Liver (tissue), 9 donors: ENCODE data around the gene TMEM165. TPM values are rescaled to one million over a fixed set of nuclear protein-coding genes. Genes with fewer than 3 reads are reported as not detected.

Experiments
- DNase-seq: peaks from one replicate; pipeline ENCODE4 v3.0.0-alpha.2; 2017; ENCODE audit warnings: low spot score
- H3K27ac ChIP-seq, 2 donors: one replicate each; pipeline ENCODE4 v1.7.0; 2013; ENCODE audit warnings: inconsistent platforms in 2 of 2, low read length in 2 of 2, control low read depth in 1 of 2, low read depth in 1 of 2, mild to moderate bottlenecking in 1 of 2
- H3K27me3 ChIP-seq, 4 donors: one replicate each; pipeline versions ENCODE4 v1.6.1 to v1.7.0; 2013; ENCODE audit warnings: low read length in 3 of 4, inconsistent platforms in 1 of 4, mild to moderate bottlenecking in 1 of 4, moderate library complexity in 1 of 4; ENCODE audit not compliant: control insufficient read depth in 4 of 4, insufficient read depth in 4 of 4
- H3K36me3 ChIP-seq, 4 donors: one replicate each; pipeline versions ENCODE4 v1.6.1 to v1.7.0; 2013; ENCODE audit warnings: low read length in 3 of 4, mild to moderate bottlenecking in 3 of 4, low read depth in 1 of 4, moderate library complexity in 1 of 4; ENCODE audit not compliant: control insufficient read depth in 4 of 4, insufficient read depth in 3 of 4
- H3K4me1 ChIP-seq, 4 donors: one replicate each; pipeline versions ENCODE4 v1.6.1 to v1.7.0; 2013; ENCODE audit warnings: low read length in 3 of 4, mild to moderate bottlenecking in 3 of 4, moderate library complexity in 1 of 4; ENCODE audit not compliant: control insufficient read depth in 4 of 4, insufficient read depth in 4 of 4
- H3K4me3 ChIP-seq, 3 donors: one replicate each; pipeline versions ENCODE4 v1.6.1 to v1.7.0; 2013; ENCODE audit warnings: low read length in 3 of 3, control low read depth in 1 of 3, low read depth in 1 of 3, mild to moderate bottlenecking in 1 of 3
- H3K9ac ChIP-seq, 2 donors: one replicate each; pipeline ENCODE4 v1.7.0; 2013; ENCODE audit warnings: low read length in 2 of 2, mild to moderate bottlenecking in 2 of 2, moderate library complexity in 2 of 2, control low read depth in 1 of 2, low read depth in 1 of 2
- H3K9me3 ChIP-seq, 4 donors: one replicate each; pipeline versions ENCODE4 v1.6.1 to v1.7.0; 2013; ENCODE audit warnings: low read length in 3 of 4; ENCODE audit not compliant: control insufficient read depth in 4 of 4
- EGR1 ChIP-seq, 2 donors: IDR thresholded peaks; 2 replicates each; pipeline ENCODE4 v1.6.1; 2016 to 2018; ENCODE audit warnings: antibody characterized with exemption in 2 of 2, low read depth in 2 of 2
- FOXA1 ChIP-seq: IDR thresholded peaks from 2 replicates; pipeline ENCODE4 v1.6.1; 2016; ENCODE audit warnings: antibody characterized with exemption
- FOXA2 ChIP-seq: IDR thresholded peaks from 2 replicates; pipeline ENCODE4 v1.6.1; 2016; ENCODE audit warnings: antibody characterized with exemption
- GABPA ChIP-seq, 2 donors: IDR thresholded peaks in 1 of 2; conservative IDR thresholded peaks in 1 of 2; 2 replicates each; pipeline ENCODE4 v1.6.1; 2016; ENCODE audit warnings: antibody characterized with exemption in 2 of 2, mild to moderate bottlenecking in 1 of 2, moderate library complexity in 1 of 2
- HNF4A ChIP-seq, 2 donors: conservative IDR thresholded peaks; 2 replicates each; pipeline ENCODE4 v1.6.1; 2016; ENCODE audit warnings: antibody characterized with exemption in 2 of 2, mild to moderate bottlenecking in 2 of 2
- HNF4G ChIP-seq: IDR thresholded peaks from 2 replicates; pipeline ENCODE4 v1.6.1; 2016; ENCODE audit warnings: antibody characterized with exemption
- JUND ChIP-seq, 2 donors: IDR thresholded peaks; 2 replicates each; pipeline ENCODE4 v1.6.1; 2016; ENCODE audit warnings: antibody characterized with exemption in 2 of 2
- NR2F2 ChIP-seq: IDR thresholded peaks from 2 replicates; pipeline ENCODE4 v1.6.1; 2016; ENCODE audit warnings: antibody characterized with exemption
- REST ChIP-seq: IDR thresholded peaks from 2 replicates; pipeline ENCODE4 v1.6.1; 2016; ENCODE audit warnings: antibody characterized with exemption, mild to moderate bottlenecking
- SP1 ChIP-seq: IDR thresholded peaks from 2 replicates; pipeline ENCODE4 v1.6.1; 2018; ENCODE audit warnings: antibody characterized with exemption, mild to moderate bottlenecking
- TAF1 ChIP-seq: conservative IDR thresholded peaks from 2 replicates; pipeline ENCODE4 v1.6.1; 2016; ENCODE audit warnings: antibody characterized with exemption, mild to moderate bottlenecking
- YY1 ChIP-seq: IDR thresholded peaks from 2 replicates; pipeline ENCODE4 v1.6.1; 2016; ENCODE audit warnings: antibody characterized with exemption, mild to moderate bottlenecking
- WGBS: extraction: QIAGEN DNeasy Blood & Tissue Kit; methylation state at CpG from one replicate; pipeline ENCODE4 v1.1.7; 2013; 5-methylcytosine and 5-hydroxymethylcytosine counted together
- polyA plus RNA-seq, 2 donors: library from polyadenylated mRNA; stranded (reverse) in 1 of 2; unstranded in 1 of 2; fragments of 200-250 nt in 1 of 2; fragments of >200 nt in 1 of 2; fragmentation: Nextera tagmentation in 1 of 2; extraction: Ambion mirVana in 1 of 2; gene quantifications; one replicate each; pipeline versions ENCODE4 v1.2.1 to v1.2.3, GENCODE V29; 2013 to 2015
- total RNA-seq, 2 donors: library from RNA; depleted of rRNA; stranded (reverse); fragments of >200 nt; gene quantifications; one replicate each; pipeline ENCODE4 v1.2.3, GENCODE V29; 2014
- TF ChIP-seq, protein P1 (sequence below): IDR thresholded peaks from 2 replicates; pipeline ENCODE4 v1.6.1; 2016; ENCODE audit warnings: antibody characterized with exemption
- donor health status: healthy.
- donor health status: healthy.
- donor health status: healthy.
- donor health status: healthy.
- donor health status: healthy.

Gene TMEM165
- total and polyA plus RNA-seq, 4 donors: 16.4 to 42.1 (median 29.1) TPM

DNA sequence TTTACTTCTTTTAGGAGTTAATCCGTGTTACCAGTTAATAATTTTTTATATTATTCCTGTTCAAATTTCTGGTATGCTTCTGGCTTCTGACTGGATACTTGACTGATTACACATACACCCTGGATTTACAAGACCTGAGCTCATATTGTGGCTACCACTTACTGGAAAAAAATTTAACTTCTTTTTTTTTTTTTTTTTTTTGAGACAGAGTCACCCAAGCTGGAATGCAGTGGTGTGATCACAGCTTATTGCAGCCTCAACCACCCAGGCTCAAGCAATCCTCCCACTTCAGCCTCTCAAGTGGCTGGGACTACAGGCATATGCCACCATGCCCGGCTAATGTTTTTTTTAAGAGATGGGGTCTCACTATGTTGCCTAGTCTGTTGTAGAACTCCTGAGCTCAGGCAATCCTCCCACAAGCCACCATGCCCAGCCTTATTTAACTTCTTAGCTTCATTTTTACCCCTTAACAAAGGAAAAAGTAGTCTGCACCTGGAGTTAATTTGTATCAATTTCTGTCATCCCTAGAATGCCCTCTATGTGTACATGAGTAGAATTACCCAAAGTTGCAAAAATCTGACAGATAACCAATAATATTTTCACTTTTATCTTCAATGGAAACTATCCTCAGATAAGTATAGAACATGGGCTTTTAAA is 50.3 kb downstream of the TMEM165 start:
- Histone ChIP-seq H3K27ac (no peak overlapping the region), H3K4me3 (no peak overlapping the region), H3K36me3 (peaks cover 4 to 51% (median 23%) of the 10 kb centered on the region in 4 donors), H3K4me1 (no peaks in the 10 kb centered on the region), H3K9ac (no peak overlapping the region), H3K9me3 (no peaks in the 10 kb centered on the region), H3K27me3 (no peaks in the 10 kb centered on the region)
- DNase-seq: no peak
- TF ChIP-seq SP1 (no peak), EGR1 (IDR thresholded peaks at IDR 0.05; ENCODE audit: low read depth in 2 of 2) (no peak), YY1 (no peak), HNF4A (conservative IDR thresholded peaks at IDR 0.05) (no peak), FOXA2 (no peak)
- WGBS: 96% methylated on average over 2 of the region's 2 CpGs

DNA sequence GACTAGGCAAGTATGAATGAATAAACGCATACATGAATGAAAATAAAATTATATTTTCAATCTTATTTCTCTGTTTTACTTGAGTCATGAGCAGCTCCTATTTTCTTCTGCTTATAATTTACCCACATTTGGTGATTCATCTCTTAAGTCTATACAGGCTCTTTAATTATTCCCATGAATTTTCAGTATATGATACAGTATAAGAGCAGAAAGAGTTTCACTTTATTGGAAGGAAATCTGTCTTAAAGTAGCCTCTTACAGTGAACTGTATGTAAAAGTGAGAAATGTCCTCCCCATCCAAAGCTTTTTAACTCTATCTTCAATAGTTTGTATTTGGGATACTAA is 50.8 kb downstream of the TMEM165 start:
- Histone ChIP-seq H3K27ac (no peak overlapping the region), H3K9ac (no peak overlapping the region), H3K36me3 (peaks cover 4 to 48% (median 25%) of the 10 kb centered on the region in 4 donors), H3K9me3 (no peaks in the 10 kb centered on the region), H3K4me3 (no peak overlapping the region), H3K27me3 (no peaks in the 10 kb centered on the region), H3K4me1 (no peaks in the 10 kb centered on the region)
- TF ChIP-seq TAF1 (no peak), JUND (IDR thresholded peaks at IDR 0.05) (no peak), SP1 (no peak), NR2F2 (no peak), FOXA1 (no peak), EGR1 (IDR thresholded peaks at IDR 0.05; ENCODE audit: low read depth in 2 of 2) (no peak)
- TF ChIP-seq, protein P1, sequence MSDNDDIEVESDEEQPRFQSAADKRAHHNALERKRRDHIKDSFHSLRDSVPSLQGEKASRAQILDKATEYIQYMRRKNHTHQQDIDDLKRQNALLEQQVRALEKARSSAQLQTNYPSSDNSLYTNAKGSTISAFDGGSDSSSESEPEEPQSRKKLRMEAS: no peak
- 95% methylated on average over 1 of the region's 1 CpG for WGBS
- no peak for DNase-seq

GRCh38 chr4:55447108-55447708 is 51.5 kb downstream of the TMEM165 start:
- Histone ChIP-seq H3K4me3 (no peak overlapping the region), H3K4me1 (no peaks in the 10 kb centered on the region), H3K27me3 (no peaks in the 10 kb centered on the region), H3K36me3 (peaks cover 6 to 48% (median 29%) of the 10 kb centered on the region in 4 donors), H3K9me3 (no peaks in the 10 kb centered on the region), H3K9ac (no peak overlapping the region), H3K27ac (no peak overlapping the region)
- DNase-seq: no peak
- WGBS: 97% methylated on average over 9 of the region's 9 CpGs
- no peak for TF ChIP-seq HNF4A (conservative IDR thresholded peaks at IDR 0.05)

- H3K4me1 ChIP-seq: no peaks in the 10 kb centered on the region
Observed at GRCh38 chr4:55447831-55448230, 52.1 kb downstream of the TMEM165 start.

More at GRCh38 chr4:55447831-55448230, 52.1 kb downstream of the TMEM165 start:
- no peaks in the 10 kb centered on the region for H3K9me3 ChIP-seq
- H3K4me3 ChIP-seq: no peak overlapping the region
- no peak overlapping the region for H3K9ac ChIP-seq
- DNase-seq: no peak
- 90% methylated on average over 1 of the region's 1 CpG for WGBS
- no peaks in the 10 kb centered on the region for H3K27me3 ChIP-seq
- no peak overlapping the region for H3K27ac ChIP-seq
- H3K36me3 ChIP-seq: peaks cover 6 to 44% (median 30%) of the 10 kb centered on the region in 4 donors
- TF ChIP-seq YY1: no peak
- TF ChIP-seq REST: no peak
- TF ChIP-seq GABPA (IDR thresholded peaks at IDR 0.05 in 1 of 2, conservative IDR thresholded peaks at IDR 0.05 in 1 of 2): no peak
- no peak for TF ChIP-seq HNF4G
- no peak for TF ChIP-seq HNF4A (conservative IDR thresholded peaks at IDR 0.05)
